Brain pericyte (primary cell): ENCODE measurements around the gene SLC34A1.

ENCODE experiments used
- DNase-seq: peaks from one replicate; pipeline ENCODE4 v3.0.0-alpha.2; 2012; ENCODE audit warnings: low read depth, low spot score

Gene SLC34A1

GRCh38 chr5:177432143-177432838 lies 48.1 kb downstream of the SLC34A1 start:
- DNase-seq, result no peak

GRCh38 chr5:177432839-177433657 lies 48.8 kb downstream of the SLC34A1 start:
- DNase-seq, result no peak

GRCh38 chr5:177433658-177434217 lies 49.5 kb downstream of the SLC34A1 start:
- no peak for DNase-seq

- DNase-seq, result no peak
Observed at GRCh38 chr5:177434437-177434836, 50.2 kb downstream of the SLC34A1 start.

GRCh38 chr5:177434942-177435738 lies 50.9 kb downstream of the SLC34A1 start:
- no peak for DNase-seq

- DNase-seq, result no peak
Observed at GRCh38 chr5:177435847-177436536, 51.8 kb downstream of the SLC34A1 start.

GRCh38 chr5:177437623-177438022 lies 53.4 kb downstream of the SLC34A1 start:
- DNase-seq, result no peak

GRCh38 chr5:177438468-177438867 lies 54.2 kb downstream of the SLC34A1 start:
- no peak for DNase-seq

GRCh38 chr5:177439518-177440053 lies 55.4 kb downstream of the SLC34A1 start:
- no peak for DNase-seq

GRCh38 chr5:177440211-177440989 lies 56.2 kb downstream of the SLC34A1 start:
- no peak for DNase-seq

GRCh38 chr5:177440990-177441780 lies 57.0 kb downstream of the SLC34A1 start:
- no peak for DNase-seq

- no peak for DNase-seq
Observed at GRCh38 chr5:177442066-177442826, 58.0 kb downstream of the SLC34A1 start.

- DNase-seq, result no peak
Observed at GRCh38 chr5:177443144-177443983, 59.1 kb downstream of the SLC34A1 start.

- no peak for DNase-seq
Observed at GRCh38 chr5:177444106-177445051, 60.1 kb downstream of the SLC34A1 start.

GRCh38 chr5:177445052-177445916 lies 61.0 kb downstream of the SLC34A1 start:
- no peak for DNase-seq

GRCh38 chr5:177445917-177446199 lies 61.6 kb downstream of the SLC34A1 start:
- DNase-seq, result no peak
